Measurements from ENCODE around the gene ANKRD24.
"Not testable (repeated sequence)": the region's sequence is repeated elsewhere in the genome, so short reads cannot be mapped to it uniquely, and the experiment has no call there.

The ANKRD24 gene

DNA sequence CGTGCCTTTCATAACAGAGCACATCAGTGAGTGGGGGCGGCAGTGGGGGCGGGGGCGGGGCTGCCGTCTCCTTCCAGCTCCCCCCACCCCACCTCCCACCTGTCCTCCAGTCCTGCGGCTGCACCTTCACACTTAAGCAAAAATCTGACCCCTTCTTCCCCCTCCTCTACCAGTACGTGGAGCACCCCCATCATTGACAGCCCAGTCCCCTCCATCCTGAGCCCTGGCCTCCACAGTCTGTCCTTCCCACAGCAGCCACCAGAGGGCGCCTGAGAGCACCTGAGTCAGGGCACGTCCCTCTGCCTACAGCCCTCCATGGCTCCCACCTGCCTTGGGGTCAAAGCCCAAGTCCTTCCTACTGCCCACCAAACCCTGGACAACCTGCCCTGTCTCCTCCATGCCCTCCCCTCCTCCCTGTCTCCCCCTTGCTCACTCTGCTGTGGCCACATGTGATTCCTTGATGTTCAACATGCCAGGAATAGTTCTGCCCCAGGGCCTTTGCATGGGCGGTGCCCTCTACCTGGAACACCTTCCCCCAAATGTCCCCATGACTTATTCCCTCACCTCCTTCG, 50.9 kb downstream of the ANKRD24 start:
- DNase-seq: peak; percentile 68

DNA sequence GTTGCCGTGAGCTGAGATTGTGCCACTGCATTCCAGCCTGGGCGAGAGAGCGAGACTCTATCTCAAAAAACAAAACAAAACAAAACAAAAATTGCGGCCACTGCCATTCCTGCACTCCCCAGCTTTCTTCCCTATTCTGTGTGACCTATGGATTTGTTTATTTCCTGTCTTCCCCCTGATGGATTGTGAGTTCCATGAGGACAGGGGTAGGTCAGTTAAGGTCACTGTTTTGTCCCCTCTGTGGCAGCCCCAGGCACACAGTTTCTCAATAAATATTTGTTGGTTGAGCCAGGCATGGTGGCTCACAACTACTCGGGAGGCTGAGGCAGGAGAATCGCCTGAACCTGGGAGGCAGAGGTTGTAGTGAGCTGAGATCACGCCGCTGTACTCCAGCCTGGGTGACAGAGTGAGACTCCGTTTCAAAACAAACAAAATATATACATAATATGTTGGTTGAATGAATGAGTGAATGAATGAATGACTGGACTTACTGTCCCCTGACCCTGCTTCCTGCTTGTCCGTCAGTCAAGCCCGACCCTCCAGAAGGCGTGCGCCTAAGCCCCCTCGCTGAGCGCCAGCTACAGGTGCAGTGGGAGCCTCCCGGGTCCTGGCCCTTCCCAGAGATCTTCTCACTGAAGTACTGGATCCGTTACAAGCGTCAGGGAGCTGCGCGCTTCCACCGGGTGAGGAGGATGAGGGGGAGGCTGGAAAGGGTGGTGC, 51.8 kb downstream of the ANKRD24 start:
- no peak for DNase-seq

GRCh38 chr19:4234862-4235201, 52.3 kb downstream of the ANKRD24 start:
- no peak for DNase-seq

- DNase-seq: not testable (repeated sequence)
Measured at GRCh38 chr19:4237510-4237909, 55.0 kb downstream of the ANKRD24 start.

DNA sequence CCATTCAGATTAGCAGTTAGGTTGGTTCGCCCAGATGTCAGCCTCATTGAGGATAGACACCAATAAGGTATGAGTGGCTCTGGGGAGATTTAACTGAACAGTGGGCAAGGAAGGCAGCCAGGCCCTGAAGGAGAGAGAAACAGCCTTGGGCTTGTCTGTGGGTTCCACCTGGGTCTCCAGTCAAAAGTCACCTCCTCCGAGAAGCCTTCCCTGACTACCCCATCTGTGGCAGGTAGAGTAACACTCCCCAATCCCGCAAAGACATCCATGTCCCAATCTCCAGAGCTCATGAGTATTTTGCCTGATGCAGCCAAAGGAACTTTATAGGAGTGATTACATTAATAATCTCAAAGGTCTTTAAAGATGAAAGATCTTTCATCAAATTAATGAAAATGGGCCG, 56.3 kb downstream of the ANKRD24 start:
- DNase-seq: no peak

- DNase-seq: no peak
Measured at GRCh38 chr19:4241824-4242430, 59.4 kb downstream of the ANKRD24 start.

DNA sequence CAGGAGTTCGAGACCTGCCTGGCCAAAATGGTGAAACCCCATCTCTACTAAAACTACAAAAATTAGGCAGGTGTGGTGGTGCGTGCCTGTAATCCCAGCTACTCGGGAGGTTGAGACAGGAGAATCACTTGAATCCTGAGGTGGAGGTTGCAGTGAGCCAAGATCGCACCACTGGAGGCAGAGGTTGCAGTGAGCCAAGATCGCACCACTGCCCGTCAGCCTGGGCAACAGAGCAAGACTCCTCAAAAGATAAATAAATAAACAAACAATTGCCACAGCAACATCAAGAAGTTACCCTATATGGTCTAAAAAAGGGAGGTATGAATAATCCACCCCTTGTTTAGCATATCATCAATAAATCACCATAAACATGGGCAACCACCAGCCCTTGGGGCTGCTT, 63.4 kb downstream of the ANKRD24 start:
- DNase-seq: not testable (repeated sequence)

DNA sequence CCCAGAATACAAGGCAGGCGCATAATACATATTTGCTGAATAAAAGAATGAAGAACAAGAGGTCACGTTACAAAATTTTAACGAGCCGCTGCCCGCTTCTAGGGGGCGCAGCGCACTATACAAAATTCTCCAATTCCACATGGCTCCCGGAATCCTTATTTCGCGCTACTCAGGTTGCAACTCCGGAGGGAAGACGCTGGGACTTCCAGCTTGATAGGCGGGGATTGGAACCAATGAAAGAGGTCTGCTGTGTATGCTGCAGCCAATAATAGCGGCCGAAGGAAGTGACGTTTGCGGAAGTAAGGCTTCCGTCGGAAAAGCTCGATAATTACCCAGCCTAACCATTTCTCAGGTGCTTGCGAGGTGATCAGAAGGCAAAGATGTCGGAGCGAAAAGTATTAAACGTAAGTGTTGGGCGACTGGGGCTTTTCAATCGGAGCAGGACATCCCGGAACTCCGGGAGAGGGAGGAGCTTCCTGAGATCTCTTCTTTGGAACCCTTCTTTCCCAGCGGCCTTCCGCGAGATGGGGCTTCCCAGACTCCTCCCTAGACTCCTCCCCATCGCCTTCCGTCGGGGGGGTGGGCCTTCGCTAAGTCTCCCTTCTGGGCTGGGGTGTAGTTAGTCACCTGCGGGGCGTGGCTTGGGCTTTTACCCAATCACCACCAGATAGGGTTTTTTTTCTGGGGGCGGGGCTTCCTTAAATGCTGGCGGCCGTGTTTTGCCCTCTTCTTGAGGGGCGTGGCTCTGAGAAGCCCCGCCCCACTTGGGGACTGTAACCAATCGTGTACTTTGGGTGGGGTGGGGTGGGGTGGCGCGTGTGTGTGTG, 64.5 kb downstream of the ANKRD24 start, which contains the start of gene YJU2:
YJU2 (plus strand) TSS at position 314 of the 827 bp plus-strand sequence; CDS start at position 381, 67 bp downstream.
- DNase-seq: peak; percentile 98

DNA sequence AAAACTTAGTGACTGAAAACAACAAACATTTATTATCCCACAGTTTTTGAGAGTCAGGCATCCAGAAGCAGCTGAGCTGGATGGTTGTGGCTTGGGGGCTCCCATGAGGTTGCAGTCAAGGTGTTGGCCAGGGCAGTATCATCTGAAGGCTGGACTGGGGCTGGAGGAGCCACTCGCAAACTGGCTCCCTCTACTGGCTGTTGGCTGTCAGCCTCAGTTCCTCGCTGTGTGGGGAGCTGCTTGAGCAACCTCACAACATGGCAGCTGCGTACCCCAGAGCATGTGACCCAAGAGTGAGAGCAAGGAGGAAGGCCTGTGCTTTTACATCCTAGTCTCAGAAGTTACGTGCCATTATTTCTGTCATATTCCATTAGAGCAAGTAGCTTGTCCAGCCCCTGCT, 74.1 kb downstream of the ANKRD24 start:
- no peak for DNase-seq

GRCh38 chr19:4257025-4257424, 74.5 kb downstream of the ANKRD24 start:
- DNase-seq: no peak

GRCh38 chr19:4258181-4258580, 75.7 kb downstream of the ANKRD24 start:
- no peak for DNase-seq

DNA sequence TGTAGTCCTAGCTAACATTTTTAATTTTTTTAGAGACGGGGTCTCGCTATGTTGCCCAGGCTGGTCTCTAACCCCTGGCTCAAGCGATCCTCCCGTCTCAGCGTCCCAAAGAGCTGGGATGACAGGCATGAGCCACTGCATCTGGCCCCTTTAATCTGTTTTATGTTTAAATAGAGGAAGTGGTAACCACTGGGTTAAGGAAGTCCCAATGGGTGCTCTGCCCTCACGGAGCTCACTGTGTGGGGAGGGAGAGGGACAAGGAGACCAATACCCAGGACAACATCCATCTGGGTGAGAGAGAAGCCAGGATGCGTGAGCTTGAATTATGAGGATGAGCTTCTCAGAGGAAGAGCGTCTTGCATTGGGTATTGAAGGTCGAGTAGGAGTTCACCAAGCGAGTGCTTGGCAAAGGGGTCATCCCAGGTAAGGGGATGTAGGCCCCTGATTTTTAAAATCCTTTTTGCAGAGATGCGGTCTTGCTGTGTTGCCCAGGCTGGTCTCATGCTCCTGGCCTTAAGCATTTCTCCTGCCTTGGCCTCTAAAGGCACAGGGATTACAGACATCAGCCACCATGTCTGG, 78.2 kb downstream of the ANKRD24 start:
- DNase-seq: no peak

- DNase-seq: no peak
Measured at GRCh38 chr19:4264812-4265211, 82.3 kb downstream of the ANKRD24 start.

DNA sequence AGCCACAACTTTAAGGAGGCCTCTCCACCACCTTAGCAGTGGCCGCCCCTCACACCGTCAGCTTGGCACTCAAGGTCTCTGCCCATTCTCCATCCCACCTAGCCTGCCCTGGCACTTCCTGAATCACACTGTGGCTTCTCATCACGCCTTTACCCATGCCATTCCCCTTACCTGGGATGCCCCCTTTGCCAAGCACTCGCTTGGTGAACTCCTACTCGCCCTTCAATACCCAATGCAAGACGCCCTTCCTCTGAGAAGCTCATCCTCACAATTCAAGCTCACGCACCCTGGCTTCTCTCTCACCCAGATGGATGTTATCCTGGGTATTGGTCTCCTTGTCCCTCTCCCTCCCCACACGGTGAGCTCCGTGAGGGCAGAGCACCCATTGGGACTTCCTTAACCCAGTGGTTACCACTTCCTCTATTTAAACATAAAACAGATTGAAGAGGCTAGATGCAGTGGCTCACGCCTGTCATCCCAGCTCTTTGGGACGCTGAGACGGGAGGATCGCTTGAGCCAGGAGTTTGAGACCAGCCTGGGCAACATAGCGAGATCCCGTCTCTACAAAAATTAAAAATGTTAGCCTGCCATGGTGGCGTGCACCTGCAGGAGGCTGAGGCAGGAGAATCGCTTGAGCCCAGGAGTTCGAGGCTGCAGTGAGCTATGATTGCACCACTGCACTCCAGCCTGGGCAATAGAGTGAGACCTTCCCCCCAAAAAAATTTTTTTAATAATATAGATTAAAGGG, 83.9 kb downstream of the ANKRD24 start:
- DNase-seq: no peak

GRCh38 chr19:4267101-4267900, 84.8 kb downstream of the ANKRD24 start:
- peak; percentile 63 for DNase-seq

DNA sequence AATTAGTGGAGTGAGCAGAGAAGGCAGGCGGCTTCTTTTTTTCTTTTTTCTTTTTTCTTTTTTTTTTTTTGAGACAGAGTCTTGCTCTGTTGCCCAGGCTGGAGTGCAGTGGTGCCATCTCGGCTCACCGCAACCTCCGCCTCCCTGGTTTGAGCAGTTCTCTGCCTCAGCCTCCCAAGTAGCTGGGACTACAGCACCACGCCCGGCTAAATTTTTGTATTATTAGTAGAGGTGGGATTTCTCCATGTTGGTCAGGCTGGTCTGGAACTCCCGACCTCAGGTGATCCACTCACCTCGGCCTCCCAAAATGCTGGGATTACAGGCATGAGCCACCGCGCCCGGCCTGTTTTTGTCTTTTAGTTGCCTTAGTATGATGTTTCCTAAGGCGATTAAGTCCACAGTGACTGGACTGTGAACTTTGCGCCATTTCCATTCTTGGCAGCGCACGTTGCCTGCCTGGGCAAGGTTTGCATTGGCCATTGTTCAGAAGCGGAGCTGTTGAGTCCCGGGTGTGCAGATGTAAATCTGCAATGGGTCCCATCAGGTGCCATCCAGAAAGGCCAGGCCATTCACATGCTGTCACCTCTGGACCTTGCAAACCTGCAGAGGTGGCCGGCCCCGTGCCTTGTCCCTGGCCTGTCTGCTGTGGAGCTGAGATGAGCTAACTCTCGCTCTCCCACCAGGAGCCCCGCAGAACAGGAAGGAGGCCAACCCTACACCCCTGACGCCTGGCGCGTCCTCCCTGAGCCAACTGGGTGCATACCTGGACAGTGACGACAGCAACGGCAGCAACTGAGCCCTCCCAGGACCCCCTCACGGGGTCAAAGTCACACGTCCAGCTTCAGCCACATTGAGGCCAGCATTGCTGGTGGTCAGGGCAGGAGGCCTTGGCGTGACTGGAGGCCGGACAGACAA, 85.7 kb downstream of the ANKRD24 start:
- DNase-seq: no peak

DNA sequence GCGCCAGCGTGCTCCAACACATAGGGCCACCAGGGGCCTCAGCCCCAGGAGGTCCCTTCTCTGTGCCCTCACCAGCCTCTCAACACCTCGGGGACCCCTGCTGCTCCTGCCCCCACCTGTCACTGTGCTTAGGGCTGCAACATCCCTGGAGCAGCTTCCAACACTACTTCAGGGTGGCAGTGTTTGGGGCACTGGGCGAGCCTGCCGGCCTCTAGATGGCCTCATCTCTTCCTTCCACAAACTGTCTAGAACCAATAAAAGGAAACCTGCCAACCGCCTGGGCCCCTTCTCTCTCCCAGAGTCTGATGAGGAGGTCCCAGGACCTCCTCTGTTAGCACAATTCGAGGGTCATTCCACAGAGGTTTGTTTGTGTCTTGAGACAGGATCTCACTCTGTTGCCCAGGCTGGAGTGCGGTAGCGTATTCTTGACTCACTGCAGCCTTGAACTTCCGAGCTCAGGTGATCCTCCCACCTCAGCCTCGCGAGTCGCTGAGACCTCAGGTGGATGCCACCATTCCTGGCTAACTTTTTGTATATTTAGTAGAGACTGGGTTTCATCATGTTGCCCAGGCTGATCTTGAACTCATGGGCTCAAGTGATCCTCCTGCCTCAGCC, 86.4 kb downstream of the ANKRD24 start:
- no peak for DNase-seq

DNA sequence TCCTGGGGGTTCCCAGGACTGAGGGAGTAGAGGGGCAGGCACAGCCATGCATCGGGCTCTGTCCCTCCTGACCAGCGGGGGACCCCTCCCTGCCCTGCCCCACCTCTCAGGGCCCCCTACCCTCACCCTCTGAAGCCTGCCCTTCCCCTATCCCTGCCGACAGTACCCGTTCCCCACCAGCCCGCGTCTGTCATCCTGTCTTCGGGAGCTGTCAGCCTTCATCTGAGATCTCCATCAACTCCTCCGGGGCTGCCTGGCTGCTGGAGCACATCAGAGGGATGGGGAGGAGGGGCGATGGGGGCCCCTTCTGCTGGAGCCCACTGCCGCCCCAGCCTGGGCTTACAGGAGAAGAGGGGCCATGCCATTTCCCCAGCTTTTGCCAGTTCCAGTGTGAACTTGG, 90.4 kb downstream of the ANKRD24 start:
- no peak for DNase-seq

GRCh38 chr19:4274321-4274686, 91.8 kb downstream of the ANKRD24 start:
- DNase-seq: not testable (repeated sequence)

Measured in activated CD8-positive, alpha-beta memory T cell treated with anti-CD3 and anti-CD28 coated beads, Interleukin-2, amount 50 U/mL, for 4 hours (primary cell).